GM10266 (cell line): ENCODE results near the gene TBL1XR1.
"Not testable (repeated sequence)": the region's sequence is repeated elsewhere in the genome, so short reads cannot be mapped to it uniquely, and the experiment has no call there.

Experiments
- DNase-seq: peaks from one replicate; pipeline ENCODE4 v3.0.0; 2012; ENCODE audit errors: extremely low spot score
- TF ChIP-seq, protein P1 (sequence below): IDR thresholded peaks from 2 replicates; pipeline ENCODE4 v1.5.1; 2012; ENCODE audit warnings: mild to moderate bottlenecking, low read depth; ENCODE audit not compliant: control insufficient read depth, insufficient read depth; ENCODE audit errors: missing control alignments

Gene TBL1XR1

DNA sequence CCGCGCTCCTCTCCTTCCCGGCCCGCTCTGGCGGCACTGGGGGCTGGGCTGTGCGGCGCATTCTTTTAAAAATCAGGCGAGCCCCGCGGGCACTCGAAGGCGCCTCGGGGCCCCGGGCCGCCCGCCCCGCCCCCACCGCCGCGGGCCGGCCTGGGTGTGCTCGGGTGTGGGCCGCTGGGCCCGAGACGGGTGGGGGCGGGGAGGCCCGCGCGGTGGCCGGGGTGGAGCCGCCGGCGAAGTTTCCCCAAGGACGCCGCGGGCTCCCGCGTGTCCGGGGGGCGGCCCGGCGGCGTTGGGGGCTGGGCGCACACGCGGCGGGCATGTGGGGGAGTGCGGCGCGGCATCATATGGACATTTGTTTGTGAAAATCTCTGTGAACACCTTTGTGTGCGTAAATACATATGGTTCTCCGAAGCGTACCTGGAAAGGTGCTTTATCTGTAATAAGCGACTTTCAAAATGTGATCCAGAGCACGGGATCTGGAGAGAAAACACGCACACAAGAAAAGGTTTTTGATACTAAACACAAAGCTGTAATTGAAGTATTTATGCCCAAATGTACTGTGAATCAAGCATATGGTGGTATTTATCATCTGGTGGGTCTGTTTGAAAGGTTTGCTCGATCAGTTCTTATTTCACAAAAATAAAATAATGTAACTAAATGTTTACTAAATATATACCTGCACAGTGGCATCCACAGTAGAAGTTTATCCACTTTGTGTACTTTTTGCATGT is 612 bp upstream of the TBL1XR1 start:
- DNase-seq = peak; percentile 91
- TF ChIP-seq, protein P1, sequence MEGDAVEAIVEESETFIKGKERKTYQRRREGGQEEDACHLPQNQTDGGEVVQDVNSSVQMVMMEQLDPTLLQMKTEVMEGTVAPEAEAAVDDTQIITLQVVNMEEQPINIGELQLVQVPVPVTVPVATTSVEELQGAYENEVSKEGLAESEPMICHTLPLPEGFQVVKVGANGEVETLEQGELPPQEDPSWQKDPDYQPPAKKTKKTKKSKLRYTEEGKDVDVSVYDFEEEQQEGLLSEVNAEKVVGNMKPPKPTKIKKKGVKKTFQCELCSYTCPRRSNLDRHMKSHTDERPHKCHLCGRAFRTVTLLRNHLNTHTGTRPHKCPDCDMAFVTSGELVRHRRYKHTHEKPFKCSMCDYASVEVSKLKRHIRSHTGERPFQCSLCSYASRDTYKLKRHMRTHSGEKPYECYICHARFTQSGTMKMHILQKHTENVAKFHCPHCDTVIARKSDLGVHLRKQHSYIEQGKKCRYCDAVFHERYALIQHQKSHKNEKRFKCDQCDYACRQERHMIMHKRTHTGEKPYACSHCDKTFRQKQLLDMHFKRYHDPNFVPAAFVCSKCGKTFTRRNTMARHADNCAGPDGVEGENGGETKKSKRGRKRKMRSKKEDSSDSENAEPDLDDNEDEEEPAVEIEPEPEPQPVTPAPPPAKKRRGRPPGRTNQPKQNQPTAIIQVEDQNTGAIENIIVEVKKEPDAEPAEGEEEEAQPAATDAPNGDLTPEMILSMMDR = no peak

DNA sequence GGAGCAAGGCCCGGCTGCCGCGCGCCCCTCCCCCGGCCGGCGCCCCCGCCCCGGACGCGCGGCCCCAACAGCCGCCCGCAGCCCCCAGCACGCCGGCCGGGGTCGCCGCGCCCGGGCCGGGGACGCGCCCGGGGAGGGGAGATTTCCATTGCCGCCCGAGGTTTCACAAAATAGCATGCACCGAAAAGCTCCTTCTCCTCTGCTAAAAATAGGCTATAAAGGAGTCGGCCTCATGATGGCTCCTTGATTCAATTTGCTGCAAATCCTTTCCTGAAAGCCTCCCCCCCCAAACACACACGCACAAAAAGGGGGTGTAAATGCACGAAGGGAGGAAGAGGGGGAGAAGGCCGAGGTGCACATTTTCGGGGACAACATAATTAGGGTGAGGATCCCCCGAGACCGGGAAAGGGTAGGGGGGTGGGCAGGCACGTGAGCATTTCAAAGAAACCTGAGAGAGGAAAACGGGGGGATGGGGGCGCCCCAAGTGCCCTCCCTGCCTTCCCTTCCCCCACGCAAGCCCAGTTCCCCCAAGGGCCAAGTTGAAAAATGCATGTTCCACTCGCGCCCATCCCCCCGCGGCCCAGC is 734 bp downstream of the TBL1XR1 start:
- DNase-seq = peak; percentile 84
- TF ChIP-seq, protein P1 = no peak

DNA sequence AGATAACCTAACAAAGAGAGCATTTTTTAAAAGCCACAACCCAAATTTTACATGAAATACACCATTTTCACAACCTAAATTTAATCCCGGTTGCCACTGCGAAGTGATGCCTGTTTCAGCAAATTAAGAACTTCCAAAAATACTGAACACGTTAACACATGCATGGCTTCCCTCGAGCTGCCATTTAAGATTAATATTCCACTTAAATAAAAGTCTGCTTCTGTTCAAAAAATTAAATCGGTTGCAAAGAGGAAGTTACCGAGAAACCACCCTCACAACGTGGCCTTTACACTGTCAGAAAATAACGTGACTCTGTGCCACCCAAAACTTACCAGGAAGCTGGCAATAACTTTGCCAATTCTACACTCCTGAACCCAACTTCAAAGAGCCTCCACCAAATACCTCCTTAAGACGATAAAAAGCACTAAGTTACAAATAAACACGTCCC is 1.2 kb downstream of the TBL1XR1 start:
- TF ChIP-seq, protein P1 = no peak
- no peak for DNase-seq

DNA sequence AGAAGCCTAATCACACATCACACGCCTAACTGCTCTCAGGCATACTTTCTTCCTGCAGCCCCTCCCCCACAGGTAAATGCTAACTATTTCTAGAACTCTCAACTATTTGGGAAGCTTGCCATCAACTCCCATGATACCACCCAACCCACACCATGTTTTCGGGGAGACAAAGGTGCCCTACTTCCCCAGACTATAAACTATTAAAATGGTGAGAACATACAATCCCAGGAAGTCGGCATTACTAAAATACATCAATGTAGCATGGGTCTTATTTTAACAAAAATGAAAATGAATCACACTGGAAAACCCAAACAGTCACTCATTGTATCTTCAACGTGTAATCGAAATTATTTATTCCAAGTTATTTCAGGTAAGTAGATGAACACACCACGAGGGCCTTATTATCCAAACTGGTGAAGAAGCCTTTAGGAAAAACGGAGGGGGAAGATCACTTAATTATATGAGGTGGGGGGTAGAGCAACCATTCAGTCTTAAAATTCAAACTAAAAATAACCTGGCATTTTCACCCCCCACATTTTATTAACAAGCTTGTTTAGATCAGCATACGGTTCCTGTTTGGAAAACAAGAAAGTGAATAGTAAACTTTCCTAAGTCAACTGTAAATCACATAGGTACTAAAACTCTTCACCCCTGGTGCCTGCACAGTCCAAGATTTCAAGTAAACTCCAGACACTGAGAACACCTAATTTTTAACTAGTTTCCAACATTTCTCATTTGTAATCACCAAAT is 1.9 kb downstream of the TBL1XR1 start:
- TF ChIP-seq, protein P1 = no peak
- peak; percentile 43 for DNase-seq

DNA sequence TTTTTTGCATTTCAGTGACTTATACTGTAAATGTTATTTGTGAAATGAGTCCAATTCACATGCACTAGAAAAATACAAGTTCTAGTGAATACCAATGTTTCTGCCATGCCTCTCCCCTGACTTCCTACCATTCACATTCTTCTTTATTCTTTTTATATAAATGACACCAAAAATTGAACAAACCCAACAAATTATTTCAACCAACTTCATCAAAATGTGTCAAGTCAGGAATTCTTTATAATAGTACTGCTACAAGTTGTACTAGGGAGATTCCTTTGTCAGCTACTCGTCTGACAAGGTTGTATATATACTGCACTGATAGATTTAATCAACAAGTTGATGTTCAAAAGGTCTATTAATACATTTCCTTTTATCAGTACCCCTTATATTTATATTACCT is 3.0 kb downstream of the TBL1XR1 start:
- TF ChIP-seq, protein P1 = no peak
- no peak for DNase-seq

DNA sequence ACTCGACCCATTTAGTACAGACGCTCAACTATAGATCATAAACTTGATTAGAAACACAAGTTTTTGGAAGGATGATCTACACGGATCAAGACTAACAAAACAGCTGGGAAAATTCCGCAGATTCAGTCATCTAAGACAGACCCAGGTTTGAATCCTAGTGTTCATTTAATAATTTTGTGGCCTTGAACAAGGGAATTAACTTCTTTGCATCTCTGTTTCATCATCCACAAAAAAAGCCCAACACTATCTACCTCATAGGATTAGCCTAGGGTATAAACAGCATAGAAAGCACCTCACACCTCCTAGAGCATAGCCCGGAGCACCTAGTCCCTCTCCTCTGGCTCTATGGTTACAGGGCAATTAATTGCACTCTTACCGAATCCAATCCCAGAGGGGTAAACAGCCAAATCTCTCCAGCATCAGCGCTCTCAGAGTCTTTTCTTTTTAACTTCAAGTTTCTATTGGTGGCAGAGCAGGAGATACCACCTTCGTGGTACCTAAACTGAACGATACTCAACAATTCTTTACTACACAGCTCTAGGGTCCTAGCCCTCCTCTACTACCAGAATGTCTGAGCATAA is 3.5 kb downstream of the TBL1XR1 start:
- TF ChIP-seq, protein P1 = no peak
- no peak for DNase-seq

DNA sequence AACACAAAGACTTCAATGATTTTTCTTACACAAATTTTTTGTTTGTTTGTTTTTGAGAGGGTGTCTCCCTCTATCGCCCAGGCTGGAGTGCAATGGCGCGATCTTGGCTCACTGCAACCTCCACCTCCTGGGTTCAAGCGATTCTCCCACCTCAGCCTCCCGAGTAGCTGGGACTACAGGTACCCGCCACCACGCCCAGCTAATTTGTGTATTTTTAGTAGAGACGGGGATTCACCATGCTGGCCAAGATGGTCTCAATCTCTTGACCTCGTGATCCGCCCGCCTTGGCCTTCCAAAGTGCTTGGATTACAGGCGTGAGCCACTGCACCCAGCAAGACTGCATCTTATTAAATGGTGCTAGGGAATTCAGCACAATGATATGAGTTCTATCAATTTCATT is 4.0 kb downstream of the TBL1XR1 start:
- DNase-seq = not testable (repeated sequence)
